KG1 (cell line): Measurements from ENCODE around the gene KCND3.
A peak's percentile ranks its signal among the peaks of the same experiment; 100 is the strongest.

Source experiments
- DNase-seq: peaks from one replicate; lab custom pipeline; 2025; lab: John Stamatoyannopoulos, UW

KCND3 gene

DNA sequence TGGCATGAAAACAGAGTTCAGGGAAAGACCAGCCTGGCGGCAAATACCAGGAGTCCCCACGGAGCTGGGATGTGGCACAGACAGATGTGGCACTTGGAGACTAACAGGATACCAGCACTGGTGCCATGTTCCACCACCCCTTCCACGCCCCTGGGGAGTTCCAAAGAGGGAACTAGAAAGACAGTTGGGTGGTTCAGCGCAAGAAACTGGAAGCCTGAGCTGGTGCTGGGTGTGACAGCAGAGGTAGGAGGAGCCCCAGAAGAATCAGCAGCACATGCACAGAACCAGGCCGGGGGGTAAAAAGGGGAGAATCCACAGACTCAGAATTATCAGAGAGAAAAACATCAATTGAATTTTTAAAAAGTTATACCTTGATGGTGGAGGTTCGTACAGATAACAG is 211.4 kb downstream of the KCND3 start:
- no peak for DNase-seq

DNA sequence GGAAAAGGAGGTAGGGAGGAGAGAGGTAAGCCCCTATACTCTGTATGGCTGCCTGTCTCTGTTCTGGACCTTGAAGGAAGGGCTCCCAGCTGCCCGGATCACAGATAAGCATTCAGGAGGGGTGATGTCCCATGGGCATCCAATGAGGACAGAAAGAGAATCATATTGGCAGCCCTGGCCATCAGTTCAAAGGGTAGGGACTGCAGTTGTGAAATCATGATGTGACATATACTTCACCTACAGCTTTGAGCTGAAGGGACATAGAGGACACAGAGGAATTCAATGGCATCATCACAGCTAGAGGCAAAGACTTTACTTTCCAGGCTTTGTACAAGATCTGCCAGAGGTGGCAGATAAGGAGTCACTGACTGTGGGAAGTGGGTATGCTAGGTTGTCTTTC is 212.2 kb downstream of the KCND3 start:
- DNase-seq, result no peak

DNA sequence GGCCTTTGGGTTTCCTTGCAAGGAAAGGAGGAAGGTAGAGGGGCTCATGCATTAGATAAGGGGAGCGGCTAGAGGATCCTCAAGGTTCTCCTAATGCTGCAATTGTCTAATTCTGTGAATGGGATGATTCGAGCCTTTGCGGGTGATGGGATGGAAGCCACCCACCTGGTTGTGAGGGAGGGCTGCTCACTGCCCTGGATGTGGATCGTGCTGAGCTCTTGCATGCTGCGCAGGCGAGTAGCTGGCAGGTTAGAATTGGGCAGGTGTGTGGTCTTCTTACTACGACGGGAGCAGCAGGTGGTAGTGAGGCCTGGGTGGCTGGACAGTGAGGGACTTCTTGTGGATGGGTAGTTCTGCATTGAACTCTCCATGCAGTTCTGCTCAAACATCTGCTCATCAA is 212.6 kb downstream of the KCND3 start:
- DNase-seq, result no peak

DNA sequence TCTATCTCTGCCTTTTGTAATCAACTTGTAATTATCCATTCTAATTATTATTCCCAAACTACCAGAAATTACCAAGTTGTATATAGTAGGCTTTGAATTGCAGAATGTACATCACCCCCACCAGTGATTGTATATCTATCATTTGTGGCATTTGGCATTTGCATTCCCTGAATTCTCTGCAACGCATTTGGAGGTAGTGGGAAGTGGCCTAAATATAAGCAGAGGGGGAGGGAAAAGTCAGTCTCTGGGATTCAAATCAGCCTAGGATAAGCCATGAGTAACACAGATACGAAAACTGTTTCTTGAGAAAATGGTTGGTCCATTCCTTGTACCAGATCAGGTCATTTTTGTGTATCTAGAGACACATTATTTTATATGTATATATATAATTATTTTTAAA is 213.1 kb downstream of the KCND3 start:
- DNase-seq, result no peak

DNA sequence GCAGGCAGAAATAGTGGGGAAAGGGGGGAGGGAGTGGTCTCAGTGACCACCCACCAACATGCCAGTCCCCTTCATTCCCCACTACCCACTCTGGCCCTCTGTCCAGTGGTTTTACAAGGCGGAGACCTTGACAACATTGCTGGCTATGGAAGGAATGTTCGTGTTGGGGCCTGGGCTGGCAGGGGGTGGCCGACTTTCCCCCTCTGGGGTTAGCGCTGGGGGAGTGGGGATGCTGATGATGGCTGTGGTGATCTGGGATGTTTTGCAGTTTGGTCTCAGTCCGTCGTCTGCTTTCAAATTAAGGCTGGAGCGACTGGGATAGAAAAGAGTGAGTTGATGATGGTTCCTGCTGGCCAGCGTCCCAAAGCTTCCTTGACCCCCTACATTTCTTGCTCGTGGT is 213.5 kb downstream of the KCND3 start:
- DNase-seq, result no peak

DNA sequence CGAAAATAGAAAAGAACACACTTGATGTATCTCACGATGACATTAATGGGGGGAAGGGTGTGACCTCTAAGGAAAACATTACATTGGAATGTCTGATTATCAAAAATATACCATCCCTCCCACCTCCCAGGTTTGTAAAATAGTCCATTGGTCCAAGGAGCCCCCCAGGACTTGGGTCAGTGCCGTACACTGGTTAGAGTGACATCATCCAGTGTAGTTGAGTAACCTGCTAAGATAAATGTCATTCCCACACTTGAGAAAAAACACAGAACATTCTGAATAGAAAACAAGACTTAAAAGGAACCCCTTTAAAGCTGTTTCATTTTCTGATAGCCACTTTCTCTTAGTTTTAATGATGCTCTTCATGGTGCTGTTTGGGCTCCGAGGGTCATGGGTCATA is 218.6 kb downstream of the KCND3 start:
- DNase-seq, result no peak

DNA sequence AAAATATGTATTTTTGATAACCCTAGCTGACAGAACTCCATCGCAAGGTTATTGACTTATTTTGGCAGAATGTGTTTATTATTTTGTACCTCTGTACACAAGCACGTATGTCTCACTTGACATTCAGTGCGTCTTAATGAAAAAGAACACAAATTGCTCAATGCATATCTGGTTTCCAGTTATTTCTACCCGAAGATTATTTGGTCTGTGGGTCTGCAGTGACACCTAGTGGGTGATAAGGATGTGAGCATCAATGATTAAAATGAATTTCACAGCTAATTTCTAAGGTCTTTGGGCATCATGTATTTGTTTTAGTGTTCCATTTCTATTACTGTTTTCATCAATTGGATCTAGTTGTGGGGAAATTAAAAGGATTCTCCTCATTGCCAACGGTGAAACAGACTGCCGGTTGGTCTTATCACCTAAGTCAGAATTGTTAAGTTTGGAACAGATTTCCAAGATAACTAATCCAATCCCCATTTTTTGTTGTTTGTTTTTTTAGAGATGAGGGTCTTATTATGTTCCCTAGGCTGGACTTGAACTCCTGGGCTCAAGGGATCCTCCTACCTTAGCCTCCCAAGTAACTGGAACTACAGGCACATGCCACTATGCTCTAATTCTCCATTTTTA is 219.8 kb downstream of the KCND3 start:
- DNase-seq, result no peak

DNA sequence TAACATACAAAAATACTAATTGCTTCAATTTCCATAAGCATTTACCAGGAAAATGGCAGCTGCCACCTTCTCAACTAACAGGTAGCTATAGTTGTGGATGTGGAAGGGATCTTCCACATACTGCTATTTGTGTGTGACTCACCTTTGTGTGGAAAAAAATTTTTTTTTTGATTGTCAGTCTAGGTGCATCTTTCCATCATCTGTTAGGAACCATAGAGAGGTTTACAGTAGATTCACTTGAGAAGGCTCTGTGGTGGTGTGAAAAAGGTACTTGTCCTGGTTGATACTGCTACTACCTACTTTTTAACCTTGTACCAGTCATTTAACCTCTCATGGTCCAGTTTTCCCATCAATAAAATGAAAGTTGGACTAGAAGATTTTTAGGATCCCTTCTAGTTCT is 220.8 kb downstream of the KCND3 start:
- no peak for DNase-seq

DNA sequence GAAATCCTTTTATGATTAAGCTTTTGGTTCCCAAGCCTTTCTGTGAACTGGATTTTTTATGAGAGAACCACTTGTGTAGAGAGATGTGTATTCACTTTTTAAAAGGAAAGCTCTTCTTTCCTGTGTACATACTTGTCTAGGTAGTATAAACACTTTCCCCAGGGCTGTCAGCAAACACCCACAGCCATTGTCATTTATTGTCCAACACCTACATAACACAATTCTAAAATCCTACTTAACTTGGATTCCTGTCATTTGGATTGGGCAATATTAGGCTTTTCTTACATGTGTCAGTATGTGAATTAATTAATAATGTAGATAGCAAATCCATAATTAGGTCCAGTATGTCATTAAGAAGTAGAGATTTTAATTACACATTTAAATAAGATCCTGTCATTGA is 221.4 kb downstream of the KCND3 start:
- no peak for DNase-seq

DNA sequence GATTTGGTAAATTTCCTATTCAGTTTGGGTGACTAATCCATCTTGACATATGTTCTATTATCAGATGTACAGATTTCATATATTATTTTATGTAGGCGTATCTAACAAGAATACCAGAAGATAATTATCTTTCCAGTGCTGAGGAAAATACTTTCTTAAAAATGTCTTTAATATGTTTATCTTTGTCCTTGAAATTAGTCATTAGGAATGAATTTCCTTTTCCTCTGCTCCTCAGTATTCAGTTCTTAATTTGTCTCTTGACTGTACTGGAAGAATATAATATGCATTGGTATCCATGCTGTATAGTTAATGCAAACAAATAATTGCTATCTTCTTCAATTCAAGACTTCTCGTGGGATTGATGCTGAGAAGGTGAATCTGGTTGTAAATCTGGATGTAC is 227.1 kb downstream of the KCND3 start:
- no peak for DNase-seq

DNA sequence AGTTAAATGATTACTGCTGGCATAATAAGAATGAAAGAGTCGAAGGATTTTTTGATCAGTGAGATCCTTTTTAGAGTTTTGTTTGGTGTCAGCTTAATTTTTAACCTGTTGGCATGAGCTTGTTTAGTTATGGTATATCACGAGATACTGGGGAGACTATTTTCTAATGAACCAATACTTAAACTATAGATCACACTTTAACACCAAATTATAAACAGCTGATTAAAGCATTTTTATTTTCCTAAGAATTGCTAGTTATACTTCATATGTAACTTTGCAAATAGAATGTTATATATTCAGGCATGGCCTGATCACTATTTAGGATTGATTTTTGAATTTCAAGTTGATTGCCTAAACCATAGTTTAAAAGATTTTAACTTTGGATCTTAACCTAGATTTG is 227.8 kb downstream of the KCND3 start:
- DNase-seq, result no peak

DNA sequence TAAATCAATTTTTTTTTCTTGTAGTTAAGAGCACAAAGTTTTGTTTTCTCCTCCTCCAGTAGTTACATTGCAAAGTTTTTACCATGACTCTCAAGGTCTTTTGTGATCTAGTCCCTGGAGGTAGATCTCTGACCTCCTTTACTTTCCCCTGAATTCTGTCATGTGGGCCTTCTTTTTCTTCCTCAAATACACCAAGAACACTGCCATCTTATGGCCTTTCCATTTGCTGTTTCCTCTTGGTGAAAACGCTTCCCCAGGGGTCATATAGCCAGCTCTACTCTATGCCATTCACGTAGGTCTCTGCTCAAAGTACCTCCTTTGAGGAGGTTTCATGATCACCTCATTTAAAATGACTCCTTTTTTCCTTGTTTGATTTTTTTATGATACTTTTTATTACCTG is 231.1 kb downstream of the KCND3 start:
- DNase-seq, result no peak

DNA sequence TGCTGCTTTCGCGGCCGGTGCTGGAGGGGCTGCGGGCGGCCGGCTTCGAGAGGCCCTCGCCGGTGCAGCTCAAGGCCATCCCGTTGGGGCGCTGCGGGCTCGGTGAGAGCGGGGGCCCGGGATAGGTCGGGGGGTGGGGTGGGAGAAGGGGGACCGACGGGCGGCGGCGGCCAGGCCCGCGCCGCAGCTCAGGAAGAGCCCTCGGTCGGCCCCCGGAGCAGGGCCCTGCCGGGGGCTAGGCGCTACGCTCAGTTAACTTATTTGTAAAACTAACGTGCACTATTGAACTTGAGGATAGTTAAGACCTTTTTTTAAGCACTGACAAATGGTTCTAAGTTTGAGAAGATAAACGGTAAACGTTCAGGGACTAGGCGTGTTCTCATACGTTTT is 233.3 kb downstream of the KCND3 start:
- no peak for DNase-seq

DNA sequence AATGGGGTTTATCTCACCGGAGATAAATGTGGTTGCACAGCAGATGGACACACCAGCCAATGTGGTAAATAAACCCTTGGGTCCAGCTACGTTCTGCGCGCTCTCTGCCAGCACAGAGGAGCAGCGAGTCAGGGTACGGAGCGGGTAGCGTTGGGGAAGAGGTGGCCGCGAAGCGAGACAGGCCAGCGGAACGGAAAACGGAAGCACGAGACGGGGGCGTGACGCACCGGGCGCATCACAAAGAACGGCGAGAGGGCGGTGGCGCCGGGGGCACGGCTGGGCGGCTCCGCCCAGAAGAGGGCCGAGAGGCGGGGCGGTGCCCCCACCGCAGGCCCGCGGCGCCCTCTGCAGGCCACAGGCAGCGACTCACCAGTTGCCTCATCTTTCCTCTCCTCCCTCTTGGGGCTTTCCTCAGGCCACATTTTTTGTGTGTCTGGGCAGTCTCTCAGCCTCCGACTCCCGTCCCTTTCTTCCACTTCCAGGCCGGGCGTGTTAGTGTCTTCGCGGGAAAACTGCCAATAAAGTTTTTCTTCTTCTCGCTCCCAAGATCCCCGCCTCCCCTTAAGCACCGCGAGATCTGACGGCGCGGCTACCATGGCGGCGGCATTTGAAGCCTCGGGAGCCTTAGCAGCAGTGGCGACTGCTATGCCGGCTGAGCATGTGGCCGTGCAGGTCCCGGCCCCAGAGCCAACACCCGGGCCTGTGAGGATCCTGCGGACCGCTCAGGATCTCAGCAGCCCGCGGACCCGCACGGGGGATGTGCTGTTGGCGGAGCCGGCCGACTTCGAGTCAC is 233.9 kb downstream of the KCND3 start, which contains the start of gene DDX20:
DDX20 (plus strand) TSS at position 571 of the 793 bp plus-strand sequence; CDS start at position 595, 24 bp downstream.
- DNase-seq, result peak; percentile 98

DNA sequence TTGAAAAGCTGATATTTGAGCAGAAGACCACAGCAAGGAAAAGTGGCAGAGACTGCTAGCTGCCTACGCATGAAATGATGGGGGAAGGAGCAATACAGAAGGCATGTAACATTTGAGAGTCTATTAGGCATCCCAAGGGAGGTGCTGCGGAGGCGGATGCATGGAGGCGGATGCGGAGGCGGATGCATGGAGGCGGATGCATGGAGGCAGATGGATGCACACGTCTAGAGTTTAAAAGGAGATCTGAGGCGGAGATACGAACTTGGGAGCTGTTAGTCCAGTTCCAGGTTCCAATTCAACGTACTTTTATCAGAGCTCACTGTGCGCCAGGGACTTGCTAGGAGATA is 234.5 kb downstream of the KCND3 start:
- DNase-seq, result no peak

DNA sequence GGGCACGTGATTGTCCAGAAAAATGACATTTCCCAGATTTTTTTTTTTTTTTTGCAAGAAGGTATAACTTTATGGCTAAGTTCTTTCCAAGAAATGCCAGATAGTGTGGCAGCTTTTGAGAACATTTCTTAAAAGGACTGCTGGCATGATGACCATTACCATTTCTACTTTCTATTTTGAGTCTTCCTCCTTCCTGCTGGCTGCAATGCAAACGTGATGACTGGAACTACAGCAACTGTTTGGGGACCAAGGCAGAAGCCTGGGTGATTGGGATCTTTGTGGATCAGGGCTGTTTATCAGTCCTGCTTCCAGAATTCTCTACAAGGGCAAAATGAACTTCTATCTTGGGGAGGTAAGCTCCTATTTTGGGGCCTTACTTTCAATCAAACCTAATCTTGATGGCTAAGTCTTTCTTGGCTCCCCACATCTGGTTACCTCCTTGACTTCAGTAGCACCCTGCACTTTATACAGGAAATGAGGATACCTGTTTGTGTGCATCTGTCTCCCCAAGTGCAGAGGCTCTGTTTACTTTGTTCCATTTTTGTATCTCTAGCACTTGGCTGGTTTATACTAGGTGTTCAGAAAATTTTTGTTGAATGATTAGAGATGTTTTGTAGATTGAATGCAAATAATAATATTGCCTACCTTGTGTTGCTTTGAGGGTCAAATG is 237.4 kb downstream of the KCND3 start:
- DNase-seq, result no peak

DNA sequence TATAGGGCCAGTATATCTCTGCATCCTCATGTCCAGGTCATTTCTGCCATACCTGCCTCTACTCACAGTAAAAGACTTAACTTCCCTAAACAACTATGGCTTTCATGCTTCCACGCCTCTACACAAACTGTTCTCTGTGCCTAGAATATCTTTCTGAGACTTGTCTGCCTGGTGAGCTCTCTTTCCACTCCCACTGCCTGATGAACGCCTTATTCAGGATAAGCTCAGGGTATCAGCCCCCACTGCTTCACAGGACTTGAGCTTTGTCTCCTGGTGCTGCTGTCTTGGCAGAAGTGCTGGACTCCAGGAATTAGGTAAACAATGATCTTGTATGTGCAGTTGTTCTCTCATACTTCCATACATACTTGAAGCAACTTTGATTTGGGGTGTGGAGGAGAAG is 238.6 kb downstream of the KCND3 start:
- no peak for DNase-seq

DNA sequence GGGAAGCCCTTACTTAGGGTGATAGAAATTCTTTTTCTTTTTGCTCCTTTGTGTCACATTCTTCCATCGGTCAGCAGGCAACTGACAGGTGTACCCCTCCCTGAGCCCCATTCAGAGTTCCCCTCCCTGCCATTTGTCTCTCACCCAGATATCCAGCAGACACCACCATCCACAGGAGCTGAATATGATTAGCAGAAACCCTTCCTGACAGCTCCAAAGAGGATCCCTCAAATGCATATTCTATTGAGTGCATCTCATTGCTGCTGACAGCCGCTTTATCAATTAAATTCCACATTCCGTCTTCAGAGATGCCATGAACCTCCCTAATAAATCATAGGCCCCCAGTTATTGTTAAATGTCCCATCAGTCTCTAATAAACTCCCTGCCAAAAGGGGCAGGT is 239.8 kb downstream of the KCND3 start:
- DNase-seq, result no peak

DNA sequence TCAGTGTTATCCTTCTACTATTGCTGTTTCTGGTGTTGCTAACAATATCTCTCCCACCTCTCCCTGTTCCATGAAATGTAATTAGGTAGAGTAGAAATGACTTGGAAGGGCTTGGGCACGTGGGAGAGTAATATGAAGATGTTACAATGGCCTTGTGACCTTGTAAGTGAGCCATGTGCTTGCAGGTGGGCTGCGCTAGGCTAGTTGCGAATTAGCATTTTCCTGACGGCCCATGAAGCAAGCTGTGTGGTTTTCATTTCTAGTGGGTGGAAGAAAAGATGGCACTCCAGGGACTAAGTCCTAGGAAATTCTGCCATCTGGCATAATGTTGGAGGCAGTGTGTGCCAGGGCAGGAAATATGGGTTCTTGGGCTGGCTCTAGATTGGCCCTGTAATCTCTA is 241.5 kb downstream of the KCND3 start:
- DNase-seq, result no peak

DNA sequence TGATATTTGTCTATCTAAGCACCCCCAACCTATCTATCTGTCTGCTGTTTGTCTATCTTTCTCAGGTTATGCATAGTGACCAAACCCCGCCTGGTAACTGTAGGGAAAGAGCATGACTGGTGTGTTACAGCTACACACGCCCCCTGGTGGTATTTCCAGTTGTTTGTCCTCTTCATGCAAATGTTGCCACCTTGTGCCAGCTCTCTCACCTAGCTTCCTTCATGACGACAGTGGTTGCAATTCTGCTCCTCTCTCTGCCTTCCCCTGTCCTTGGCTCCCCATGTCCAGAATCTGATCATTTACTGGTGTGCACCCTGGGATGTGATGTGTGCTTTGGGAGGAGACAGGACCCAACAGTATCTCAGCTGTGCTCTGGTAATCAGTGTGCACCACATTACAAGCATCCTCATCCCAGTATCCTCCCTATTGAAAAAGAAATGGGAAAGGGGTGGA is 242.2 kb downstream of the KCND3 start:
- peak; percentile 21 for DNase-seq

DNA sequence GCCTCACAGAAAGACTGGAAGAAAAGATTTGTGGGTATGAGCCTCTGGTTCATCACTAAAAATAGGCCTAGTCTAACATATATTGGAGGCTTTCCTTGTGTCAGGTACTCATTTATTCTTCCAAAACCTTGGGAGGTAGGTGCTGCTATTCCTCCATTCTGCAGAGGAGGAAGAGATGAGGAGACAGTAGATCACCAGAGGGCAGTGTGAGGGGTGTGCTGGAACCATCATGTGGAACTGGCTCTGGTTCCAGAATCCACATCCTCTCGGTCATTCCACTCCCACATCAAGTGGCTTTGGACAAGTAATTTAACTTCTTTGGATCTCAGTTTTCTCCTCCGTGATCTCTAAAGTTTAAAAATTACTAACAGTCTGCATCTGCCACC is 242.9 kb downstream of the KCND3 start:
- no peak for DNase-seq

DNA sequence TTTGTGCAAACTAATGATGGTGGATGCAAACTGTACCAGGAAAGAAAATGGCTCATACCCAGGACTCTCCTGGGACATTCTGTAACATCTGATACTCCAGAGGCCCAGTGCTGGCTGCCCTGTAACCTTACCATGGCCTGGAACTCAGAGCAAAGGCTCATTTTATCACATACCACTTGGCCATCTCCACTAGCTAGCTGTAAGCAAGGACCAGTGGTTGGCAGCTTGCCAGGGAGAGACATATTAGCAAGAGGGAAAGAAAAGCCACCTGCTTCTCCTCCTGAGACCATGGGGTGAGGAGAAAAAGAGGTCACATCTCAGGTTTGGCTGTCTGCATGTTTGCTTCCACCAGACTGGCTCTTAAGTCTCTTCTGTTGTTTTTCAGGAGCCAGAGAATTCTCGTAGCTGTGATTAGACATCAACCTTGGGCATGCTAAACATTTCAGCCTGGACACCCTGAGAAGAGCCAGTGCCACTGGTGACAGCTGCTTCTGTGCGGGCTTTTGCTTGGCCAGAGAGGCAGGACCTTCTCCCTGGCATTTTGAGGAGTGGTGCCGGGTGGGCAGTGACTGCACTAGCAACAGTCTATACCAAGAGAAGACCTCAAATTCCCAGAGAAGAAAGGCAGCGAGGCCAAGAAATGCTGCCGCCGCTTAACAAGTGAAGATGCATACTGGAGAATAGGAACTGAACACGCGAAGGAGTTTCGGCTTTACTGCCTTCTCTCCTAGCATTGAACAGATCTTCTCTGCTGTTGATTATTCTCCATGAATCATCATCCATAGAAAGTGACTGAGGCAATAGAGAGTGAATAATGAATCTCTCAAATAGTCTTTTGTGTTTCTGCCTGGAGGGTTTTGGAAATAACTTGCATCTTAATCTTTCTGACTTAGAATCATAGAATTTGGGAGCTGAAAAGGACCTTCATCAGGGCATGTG is 243.5 kb downstream of the KCND3 start:
- DNase-seq, result no peak
